Activated naive CD8-positive, alpha-beta T cell treated with anti-CD3 and anti-CD28 coated beads, Interleukin-2, amount 10 ng/mL, durations not matched to agents 7 days and 5 days (primary cell): ENCODE data around the gene DCTN1. TPM values are rescaled to one million over a fixed set of nuclear protein-coding genes. Genes with fewer than 3 reads are reported as not detected.
"Not testable (repeated sequence)": the region's sequence is repeated elsewhere in the genome, so short reads cannot be mapped to it uniquely, and the experiment has no call there.

ENCODE experiments used
- ATAC-seq: fragments of 150-1000 bp; cut with Tn5 transposase; one replicate; pipeline ENCODE4 v1.10.0; 2021; ENCODE audit warnings: low read depth, moderate library complexity
- POLR2A ChIA-PET: fragments of 350-600 bp; sonication (Branson Sonifier 250); formaldehyde crosslinking; loops from one replicate; lab custom pipeline; 2021; ENCODE audit warnings: antibody characterized with exemption; lab: Charles Lee
- DNase-seq: peaks from one replicate; pipeline ENCODE4 v3.0.0; 2021
- H3K27ac Mint-ChIP-seq: one replicate; pipeline ENCODE4 v1.8.0; 2022; ENCODE audit warnings: mild to moderate bottlenecking, mixed read lengths
- H3K27me3 Mint-ChIP-seq: one replicate; pipeline ENCODE4 v1.8.0; 2022; ENCODE audit warnings: mild to moderate bottlenecking, moderate library complexity, mixed read lengths
- H3K36me3 Mint-ChIP-seq: one replicate; pipeline ENCODE4 v1.8.0; 2021; ENCODE audit warnings: mild to moderate bottlenecking, mixed read lengths
- H3K4me1 Mint-ChIP-seq: one replicate; pipeline ENCODE4 v1.8.0; 2021; ENCODE audit warnings: mixed read lengths
- H3K4me3 Mint-ChIP-seq: one replicate; pipeline ENCODE4 v1.8.0; 2022; ENCODE audit warnings: mild to moderate bottlenecking, moderate library complexity, mixed read lengths
- H3K9me3 Mint-ChIP-seq: one replicate; pipeline ENCODE4 v1.8.0; 2021; ENCODE audit warnings: mixed read lengths
- total RNA-seq, 2 experiments: library from RNA; stranded (reverse); gene quantifications; one replicate each; pipeline ENCODE4 v1.2.3, GENCODE V29; 2021

The DCTN1 gene
- total RNA-seq, 2 experiments from 2014 or later, result 111 to 113 TPM

DNA sequence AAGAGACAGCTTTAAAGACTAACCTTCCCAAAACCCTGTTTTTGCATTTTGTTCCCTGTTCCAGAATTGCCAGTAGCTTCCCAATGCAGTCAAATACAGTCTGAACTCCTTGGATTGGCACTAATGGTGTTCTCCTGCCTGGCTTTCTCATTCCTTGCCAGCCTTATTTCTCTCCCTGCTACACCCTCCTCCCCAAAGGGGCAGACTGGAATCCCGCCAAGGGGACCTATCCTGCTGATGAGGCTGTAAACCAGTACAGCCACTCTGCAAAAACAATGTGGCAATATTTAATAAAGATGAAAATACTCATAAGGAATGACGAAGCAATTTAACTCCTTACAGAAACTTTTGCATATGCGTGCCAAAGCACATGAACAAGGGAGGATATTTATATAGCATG, 32.4 kb downstream of the DCTN1 start:
- POLR2A ChIA-PET, result no interaction called here
- Mint-ChIP-seq H3K9me3 (no peaks in the 10 kb centered on the region), H3K36me3 (no peaks in the 10 kb centered on the region), H3K27me3 (peaks cover 5% of the 10 kb centered on the region), H3K4me3 (no peak overlapping the region), H3K27ac (no peak overlapping the region), H3K4me1 (peaks cover 5% of the 10 kb centered on the region)
- ATAC-seq (no peak), DNase-seq (no peak)

DNA sequence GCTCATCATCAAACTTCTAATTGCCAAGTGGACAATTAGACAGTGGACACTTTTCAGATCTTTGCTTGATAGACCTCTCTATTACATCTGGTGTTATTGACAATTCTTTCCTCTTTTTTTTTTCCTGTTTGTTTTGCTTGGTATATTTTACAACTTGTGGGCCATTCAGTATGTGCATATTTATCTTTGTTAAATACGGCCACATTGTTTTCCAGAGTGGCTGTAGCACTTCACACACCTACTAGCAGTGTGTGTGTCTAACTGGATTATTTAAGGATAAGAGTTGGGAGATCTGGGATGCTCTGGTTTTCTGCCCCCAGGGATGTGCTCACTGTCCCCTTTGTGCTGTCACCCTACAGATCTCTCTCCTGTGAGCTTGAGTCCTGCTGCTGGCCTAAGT, 32.8 kb downstream of the DCTN1 start:
- no peaks in the 10 kb centered on the region for H3K9me3 Mint-ChIP-seq
- peaks cover 5% of the 10 kb centered on the region for H3K27me3 Mint-ChIP-seq
- H3K27ac Mint-ChIP-seq, result no peak overlapping the region
- POLR2A ChIA-PET, result no interaction called here
- H3K36me3 Mint-ChIP-seq, result no peaks in the 10 kb centered on the region
- peaks cover 5% of the 10 kb centered on the region for H3K4me1 Mint-ChIP-seq
- ATAC-seq (no peak), DNase-seq (no peak)
- no peak overlapping the region for H3K4me3 Mint-ChIP-seq

DNA sequence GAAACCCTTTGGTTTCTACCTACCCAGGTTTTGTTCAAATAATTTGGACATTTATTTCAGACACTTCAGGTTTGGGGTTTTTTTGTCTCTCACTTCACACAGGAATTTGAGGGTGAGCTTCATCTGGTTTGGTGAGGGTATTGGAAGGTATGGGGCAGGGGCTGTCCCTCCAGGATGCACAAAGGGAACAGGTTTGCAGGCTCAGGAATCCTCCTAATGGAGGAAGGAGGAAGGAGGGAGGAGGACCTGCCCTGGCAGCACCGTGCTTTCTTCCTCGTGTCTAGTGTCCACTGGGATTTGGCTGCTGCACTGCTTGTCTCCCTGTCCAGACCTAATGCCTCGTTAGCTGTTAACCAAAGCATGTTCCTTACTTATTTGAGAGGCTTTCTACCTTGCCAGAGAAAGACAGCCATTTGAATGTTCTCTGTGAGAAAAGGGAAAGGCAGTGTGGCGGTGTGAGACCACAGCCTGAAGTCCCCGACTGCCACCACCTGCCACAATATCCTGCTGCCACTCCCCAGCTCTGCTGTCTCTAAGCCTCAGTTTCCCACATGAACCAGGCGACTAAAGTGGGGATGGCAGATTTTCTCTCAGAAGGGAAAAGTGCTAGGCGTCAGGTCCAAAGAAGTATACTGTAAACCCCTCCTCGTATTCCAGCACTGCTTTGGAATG, 34.7 kb downstream of the DCTN1 start:
- Mint-ChIP-seq H3K27ac (no peak overlapping the region), H3K9me3 (no peaks in the 10 kb centered on the region), H3K4me1 (peaks cover 5% of the 10 kb centered on the region), H3K27me3 (peaks cover 11% of the 10 kb centered on the region), H3K36me3 (no peaks in the 10 kb centered on the region), H3K4me3 (no peak overlapping the region)
- ATAC-seq (peak; percentile 33), DNase-seq (no peak)
- POLR2A ChIA-PET, result interaction anchor here (0.6 to 2.0 kb wide), 2 partner anchors 37 to 46 kb away, joined by 3 to 6 read pairs; no protein-coding TSS in a partner anchor

DNA sequence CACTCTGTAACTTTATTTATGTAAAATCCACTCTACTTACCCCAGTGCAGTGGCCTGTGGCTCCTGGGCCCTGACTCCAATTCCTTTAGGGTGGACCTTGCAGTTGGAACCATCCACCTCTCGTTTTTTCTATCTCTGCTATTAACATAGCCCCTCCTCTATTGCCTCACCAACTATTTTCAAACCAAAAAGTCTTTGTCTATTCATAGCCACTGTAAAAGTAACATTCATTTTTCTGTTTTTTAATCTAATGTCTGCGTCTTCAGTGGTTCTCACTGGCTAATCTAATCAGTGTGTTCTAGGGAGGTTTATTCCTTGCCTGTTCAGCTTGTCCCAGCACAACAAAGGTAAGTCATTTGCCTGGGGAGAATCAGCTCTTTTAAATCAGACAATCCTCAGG, 36.8 kb downstream of the DCTN1 start, which contains the start of gene SLC4A5:
Gene SLC4A5 (minus strand): TSS at position 101 of the 400 bp plus-strand sequence. CDS start 28,393 bp downstream, outside the sequence.
- Mint-ChIP-seq H3K27ac (no peak within 1 kb of the TSS), H3K4me3 (no peak within 1 kb of the TSS), H3K4me1 (peaks cover 5% of the 10 kb centered on the region), H3K9me3 (no peaks in the 10 kb centered on the region), H3K36me3 (no peaks in the 10 kb centered on the region), H3K27me3 (peaks cover 11% of the 10 kb centered on the region)
- ATAC-seq, result no peak
- POLR2A ChIA-PET, result no interaction called here
- DNase-seq, result no peak

DNA sequence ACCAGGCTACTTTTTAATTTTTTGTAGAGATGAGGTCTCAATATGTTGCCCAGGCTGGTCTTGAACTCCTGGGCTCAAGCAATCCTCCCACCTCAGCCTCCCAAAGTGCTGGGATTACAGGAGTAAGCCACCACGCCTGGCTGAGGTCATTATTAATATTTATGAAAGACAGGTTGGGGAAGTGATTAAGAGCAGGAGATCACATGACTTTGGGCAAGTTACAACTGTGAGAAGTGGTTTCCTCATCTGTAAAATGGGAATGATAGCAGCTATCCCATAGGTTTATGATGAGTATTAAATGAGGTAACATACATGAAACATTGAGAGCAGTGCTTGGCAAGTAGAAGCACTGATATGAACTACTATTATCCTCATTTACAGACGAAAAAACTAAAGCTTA, 43.9 kb downstream of the DCTN1 start:
- not testable (repeated sequence) for H3K27ac Mint-ChIP-seq, H3K36me3 Mint-ChIP-seq, ATAC-seq, H3K9me3 Mint-ChIP-seq, H3K4me1 Mint-ChIP-seq, DNase-seq, H3K27me3 Mint-ChIP-seq, H3K4me3 Mint-ChIP-seq
- POLR2A ChIA-PET, result interaction anchor here (0.5 kb wide), 1 partner anchor 46 kb away, joined by 5 read pairs; no protein-coding TSS in a partner anchor

DNA sequence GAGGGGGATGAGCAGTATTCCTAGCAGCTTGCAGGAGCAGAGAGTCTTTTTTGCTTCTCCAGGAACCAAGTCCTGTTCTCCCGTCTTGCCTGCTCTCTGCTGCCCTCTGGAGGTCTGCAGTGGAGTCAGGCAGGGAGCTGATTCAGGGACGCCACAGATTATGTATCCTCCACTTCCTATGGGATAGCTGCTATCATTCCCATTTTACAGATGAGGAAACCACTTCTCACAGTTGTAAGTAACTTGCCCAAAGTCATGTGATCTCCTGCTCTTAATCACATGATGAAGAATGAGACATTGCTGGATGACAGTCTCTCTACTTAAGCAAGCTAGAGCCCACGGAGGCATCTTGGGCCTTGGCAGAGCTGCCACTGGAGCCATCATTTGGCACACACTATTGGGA, 45.2 kb downstream of the DCTN1 start:
- peaks cover 2% of the 10 kb centered on the region for H3K27me3 Mint-ChIP-seq
- H3K4me1 Mint-ChIP-seq, result peaks cover 3% of the 10 kb centered on the region
- peak; percentile 81 for DNase-seq
- ATAC-seq, result peak; percentile 79
- H3K4me3 Mint-ChIP-seq, result no peak overlapping the region
- no peaks in the 10 kb centered on the region for H3K9me3 Mint-ChIP-seq
- H3K36me3 Mint-ChIP-seq, result no peaks in the 10 kb centered on the region
- peak overlapping the region; percentile 10 for H3K27ac Mint-ChIP-seq
- POLR2A ChIA-PET, result interaction anchor here (0.6 to 1.6 kb wide), 7 partner anchors 18 to 512 kb away, joined by 3 to 8 read pairs (median 3); no protein-coding TSS in a partner anchor

DNA sequence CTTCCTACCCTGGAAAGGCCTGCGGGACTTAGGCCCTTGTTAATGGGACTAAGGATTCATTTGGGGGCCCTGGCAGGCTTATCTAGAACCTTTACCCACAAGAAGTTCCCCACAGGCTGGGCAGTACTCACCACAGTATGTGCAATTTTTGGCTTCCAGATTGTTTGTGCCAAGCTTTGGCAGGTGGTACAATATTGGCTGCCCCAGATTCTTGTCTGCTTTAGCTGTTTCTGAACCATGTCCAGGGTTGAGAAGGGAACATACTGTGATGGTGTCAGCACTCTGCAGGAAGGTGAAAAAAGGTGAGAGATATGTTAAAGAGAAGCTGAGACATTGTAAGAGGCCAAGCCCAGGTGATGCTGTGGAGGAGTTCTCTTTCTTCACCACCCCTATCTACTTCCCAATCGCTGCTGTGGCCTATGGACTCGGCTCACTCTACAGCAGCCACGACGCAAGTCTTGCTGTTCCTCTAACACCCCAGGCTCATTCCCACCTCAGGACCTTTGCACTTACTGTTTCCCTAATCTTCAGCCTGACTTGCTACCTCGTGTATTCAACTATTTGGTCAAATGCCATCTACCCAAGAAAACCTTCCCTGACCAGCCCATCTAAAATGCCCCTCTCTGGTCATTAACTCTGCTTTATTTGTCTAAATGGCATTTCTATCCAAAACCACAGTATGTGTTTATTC, 46.1 kb downstream of the DCTN1 start:
- H3K4me3 Mint-ChIP-seq, result no peak overlapping the region
- no peak for ATAC-seq
- POLR2A ChIA-PET, result interaction anchor here (0.6 to 1.6 kb wide), 3 partner anchors 19 to 84 kb away, joined by 3 to 6 read pairs (median 3); no protein-coding TSS in a partner anchor
- DNase-seq, result no peak
- no peak overlapping the region for H3K27ac Mint-ChIP-seq
- peaks cover 2% of the 10 kb centered on the region for H3K27me3 Mint-ChIP-seq
- peaks cover 3% of the 10 kb centered on the region for H3K4me1 Mint-ChIP-seq
- no peaks in the 10 kb centered on the region for H3K36me3 Mint-ChIP-seq
- H3K9me3 Mint-ChIP-seq, result no peaks in the 10 kb centered on the region

DNA sequence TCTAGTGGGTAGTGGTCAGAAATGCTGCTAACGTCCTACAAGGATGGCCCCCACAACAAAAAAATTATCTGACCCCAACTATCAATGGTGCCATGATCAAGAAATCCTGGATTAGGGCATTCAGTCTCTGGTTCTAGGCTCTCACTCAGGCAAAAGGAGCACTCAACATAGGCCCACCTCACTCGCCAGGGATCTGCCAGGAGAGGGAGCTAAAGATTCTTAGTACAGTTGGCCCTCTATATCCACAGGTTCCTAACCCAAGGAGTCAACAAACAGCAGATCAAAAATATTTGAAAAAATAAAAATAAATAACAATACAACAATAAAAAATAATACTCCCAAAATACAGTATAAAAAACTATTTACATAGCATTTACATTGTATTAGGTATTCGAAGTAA, 46.9 kb downstream of the DCTN1 start:
- Mint-ChIP-seq H3K27me3 (peaks cover 2% of the 10 kb centered on the region), H3K4me3 (no peak overlapping the region), H3K4me1 (peaks cover 3% of the 10 kb centered on the region), H3K27ac (peak overlapping the region; percentile 13), H3K9me3 (no peaks in the 10 kb centered on the region), H3K36me3 (no peaks in the 10 kb centered on the region)
- POLR2A ChIA-PET, result no interaction called here
- ATAC-seq (no peak), DNase-seq (no peak)

DNA sequence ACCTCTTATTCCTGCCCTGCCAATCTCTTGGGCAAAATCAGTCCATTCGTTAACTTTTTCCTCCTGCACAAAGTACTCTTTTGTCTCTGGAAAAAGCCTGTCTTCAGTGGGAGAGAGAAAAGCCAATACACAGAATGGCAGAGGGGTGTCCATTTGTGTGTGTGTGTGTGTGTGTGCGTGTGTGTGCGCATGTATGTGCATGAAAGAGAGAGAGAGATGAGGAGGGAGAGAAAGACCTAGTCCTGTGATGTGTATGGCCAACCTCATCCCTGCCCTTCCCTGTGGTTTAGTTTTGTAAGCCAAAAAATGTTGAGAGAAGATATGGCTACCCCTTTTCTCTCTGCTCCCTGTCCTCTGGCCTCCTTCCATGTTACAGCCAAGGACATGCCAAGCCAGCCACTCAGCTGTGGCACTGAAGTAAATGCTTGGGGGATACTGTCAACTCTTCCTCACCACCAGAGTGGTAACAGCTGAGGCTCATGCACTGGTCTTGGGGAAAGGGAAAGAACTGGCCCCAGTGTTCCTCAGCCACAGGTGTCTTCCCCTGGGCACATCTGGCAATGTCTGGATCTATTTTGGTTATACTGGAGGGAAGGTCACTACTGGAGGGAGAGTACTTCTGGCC, 47.4 kb downstream of the DCTN1 start:
- H3K27me3 Mint-ChIP-seq, result peaks cover 2% of the 10 kb centered on the region
- DNase-seq, result no peak
- H3K4me3 Mint-ChIP-seq, result no peak overlapping the region
- H3K27ac Mint-ChIP-seq, result peak overlapping the region; percentile 13
- POLR2A ChIA-PET, result no interaction called here
- peaks cover 5% of the 10 kb centered on the region for H3K4me1 Mint-ChIP-seq
- no peaks in the 10 kb centered on the region for H3K36me3 Mint-ChIP-seq
- no peaks in the 10 kb centered on the region for H3K9me3 Mint-ChIP-seq
- no peak for ATAC-seq

DNA sequence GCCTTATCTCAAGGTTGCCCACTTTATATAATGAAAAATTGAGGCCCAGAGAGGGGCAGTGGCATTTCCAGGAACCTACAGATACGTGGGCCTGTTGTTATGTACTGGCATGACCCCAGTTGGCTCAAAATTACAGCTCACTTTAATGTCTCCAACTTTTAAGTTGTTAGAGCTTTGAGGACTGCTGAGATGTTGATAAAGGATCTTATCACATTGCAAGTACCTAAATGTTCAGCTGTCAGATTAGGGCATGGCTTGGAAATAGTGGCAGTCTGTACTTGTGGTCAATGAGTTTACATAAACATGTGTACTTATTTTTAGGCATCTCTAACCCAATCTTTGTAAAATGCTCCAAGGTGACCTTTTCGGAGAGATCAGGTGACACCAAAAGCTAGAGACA, 51.5 kb downstream of the DCTN1 start:
- Mint-ChIP-seq H3K36me3 (no peaks in the 10 kb centered on the region), H3K9me3 (no peaks in the 10 kb centered on the region), H3K27me3 (no peaks in the 10 kb centered on the region), H3K27ac (no peak overlapping the region), H3K4me3 (no peak overlapping the region), H3K4me1 (peaks cover 5% of the 10 kb centered on the region)
- POLR2A ChIA-PET, result no interaction called here
- ATAC-seq, result no peak
- no peak for DNase-seq

DNA sequence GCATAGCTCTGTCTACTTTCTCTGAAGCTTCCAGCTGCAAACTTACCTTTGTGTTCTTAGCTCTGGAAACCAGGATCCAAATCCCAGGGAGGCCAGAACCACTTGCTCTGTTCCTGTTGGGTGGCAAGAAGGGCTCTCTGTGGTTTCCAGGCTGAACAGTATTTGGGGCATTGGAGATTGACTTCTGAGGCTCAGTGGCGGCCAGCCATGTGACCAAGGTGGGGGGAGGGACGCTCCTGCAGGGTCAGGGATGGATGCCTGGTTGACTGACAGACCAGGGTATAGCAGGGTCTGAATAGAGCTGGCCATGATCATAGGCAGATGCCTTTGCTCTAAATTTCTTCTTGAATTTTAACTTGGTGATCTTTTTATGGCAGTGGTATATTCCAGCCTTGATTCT, 52.0 kb downstream of the DCTN1 start:
- DNase-seq, result no peak
- POLR2A ChIA-PET, result no interaction called here
- H3K27me3 Mint-ChIP-seq, result no peaks in the 10 kb centered on the region
- no peak for ATAC-seq
- H3K4me1 Mint-ChIP-seq, result peaks cover 5% of the 10 kb centered on the region
- H3K27ac Mint-ChIP-seq, result no peak overlapping the region
- no peaks in the 10 kb centered on the region for H3K9me3 Mint-ChIP-seq
- H3K4me3 Mint-ChIP-seq, result no peak overlapping the region
- H3K36me3 Mint-ChIP-seq, result no peaks in the 10 kb centered on the region

DNA sequence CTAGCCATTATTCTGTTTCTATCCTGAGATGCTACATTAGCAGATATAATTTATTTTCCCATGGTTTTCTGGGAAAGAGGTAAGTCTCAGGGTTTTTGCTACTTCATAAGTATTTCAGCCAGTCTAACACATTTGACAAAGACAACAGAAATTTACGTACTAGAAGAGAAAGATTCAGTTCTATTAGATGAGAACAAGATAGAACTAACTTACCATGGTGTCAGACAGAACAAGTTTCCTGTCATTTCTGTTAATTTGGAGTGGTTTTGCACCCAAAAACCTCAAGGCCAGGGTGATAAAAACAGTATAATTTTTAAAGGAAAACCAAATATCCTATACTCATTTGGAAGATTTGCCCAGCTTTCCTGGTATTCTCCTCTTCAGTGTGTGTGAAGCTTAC, 52.5 kb downstream of the DCTN1 start:
- peaks cover 5% of the 10 kb centered on the region for H3K4me1 Mint-ChIP-seq
- H3K27me3 Mint-ChIP-seq, result no peaks in the 10 kb centered on the region
- H3K4me3 Mint-ChIP-seq, result no peak overlapping the region
- no peak overlapping the region for H3K27ac Mint-ChIP-seq
- no peaks in the 10 kb centered on the region for H3K36me3 Mint-ChIP-seq
- ATAC-seq (no peak), DNase-seq (no peak)
- POLR2A ChIA-PET, result no interaction called here
- H3K9me3 Mint-ChIP-seq, result no peaks in the 10 kb centered on the region

DNA sequence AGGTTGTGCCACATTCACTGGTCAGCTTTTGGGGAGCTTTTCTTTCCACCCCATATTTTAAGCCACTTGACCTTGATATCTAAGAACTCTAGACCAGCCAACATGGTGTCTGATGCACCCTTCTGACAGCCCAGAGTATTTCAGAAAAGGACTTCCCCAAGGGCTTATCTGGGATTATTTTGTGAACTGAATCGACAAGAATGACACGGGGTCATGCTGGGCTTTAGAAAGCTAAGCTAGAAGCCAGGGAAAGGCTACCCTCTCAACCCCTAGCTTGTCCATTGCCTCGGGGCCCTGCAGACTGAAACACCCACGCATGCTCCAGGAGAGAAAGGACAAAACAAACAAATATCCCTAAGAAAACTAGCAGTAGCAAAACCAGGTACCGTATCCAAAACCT, 52.9 kb downstream of the DCTN1 start:
- Mint-ChIP-seq H3K36me3 (no peaks in the 10 kb centered on the region), H3K9me3 (no peaks in the 10 kb centered on the region), H3K4me1 (peaks cover 5% of the 10 kb centered on the region), H3K27me3 (no peaks in the 10 kb centered on the region), H3K4me3 (no peak overlapping the region), H3K27ac (no peak overlapping the region)
- no peak for DNase-seq
- ATAC-seq, result no peak
- POLR2A ChIA-PET, result no interaction called here
